Heart left ventricle (tissue), 16 donors: ENCODE measurements around the gene WDR36. TPM values are rescaled to one million over a fixed set of nuclear protein-coding genes. Genes with fewer than 3 reads are reported as not detected.

Experiments
- ATAC-seq, 4 donors: fragments of 200-7000 bp; cut with Tn5 transposase; one replicate each; pipeline ENCODE4 v1.9.1; 2020 to 2022; ENCODE audit warnings: moderate library complexity in 4 of 4, mild to moderate bottlenecking in 3 of 4, moderate number of reproducible peaks in 1 of 4
- DNase-seq, 5 donors: peaks; one replicate each; pipeline ENCODE4 v3.0.0-alpha.2; 2020
- H3K27ac ChIP-seq, 12 donors: fragments of 200-600 bp; sonication (generic) in 4 of 12; one replicate each; pipeline versions ENCODE4 v1.5.0 to v1.8.0; 2016 to 2022; ENCODE audit warnings: mild to moderate bottlenecking in 2 of 12
- H3K27me3 ChIP-seq, 9 donors: fragments of 200-600 bp; sonication (generic) in 2 of 9; one replicate each; pipeline versions ENCODE4 v1.5.1 to v1.8.0; 2016 to 2022; ENCODE audit warnings: mild to moderate bottlenecking in 3 of 9
- H3K36me3 ChIP-seq, 9 donors: fragments of 200-600 bp; sonication (generic) in 2 of 9; one replicate each; pipeline versions ENCODE4 v1.5.0 to v1.8.0; 2018 to 2022; ENCODE audit warnings: mild to moderate bottlenecking in 2 of 9
- H3K4me1 ChIP-seq, 12 donors: fragments of 200-600 bp; sonication (generic) in 4 of 12; one replicate each; pipeline versions ENCODE4 v1.5.0 to v1.8.0; 2016 to 2022; ENCODE audit warnings: mild to moderate bottlenecking in 3 of 12
- H3K4me3 ChIP-seq, 12 donors: fragments of 200-600 bp; sonication (generic) in 4 of 12; one replicate each; pipeline versions ENCODE4 v1.5.0 to v1.8.0; 2017 to 2022; ENCODE audit warnings: mild to moderate bottlenecking in 9 of 12, moderate library complexity in 4 of 12
- H3K9me3 ChIP-seq, 12 donors: fragments of 200-600 bp; sonication (generic) in 4 of 12; one replicate each; pipeline versions ENCODE4 v1.5.0 to v1.8.0; 2016 to 2022; ENCODE audit warnings: mild to moderate bottlenecking in 1 of 12
- POLR2A ChIP-seq, 2 donors: fragments of 450-650 bp; IDR thresholded peaks; one replicate each; pipeline ENCODE4 v1.6.1; 2017; ENCODE audit warnings: antibody characterized with exemption in 2 of 2, mild to moderate bottlenecking in 2 of 2, moderate library complexity in 2 of 2
- WGBS, 4 donors: extraction: QIAGEN DNeasy Blood & Tissue Kit in 2 of 4; methylation state at CpG; one replicate each; pipeline versions ENCODE4 v1.1.5 to v1.1.7; 2013 to 2018; 5-methylcytosine and 5-hydroxymethylcytosine counted together
- intact Hi-C, 10 donors: fragments of 100-400 bp; cut with DNase I; formaldehyde crosslinking; loops; one replicate each; pipeline versions ENCODE4 v1.11.1 to v1.14.2; 2022
- polyA plus RNA-seq, 2 donors: library from polyadenylated mRNA; stranded (reverse); fragments of 200-250 nt; gene quantifications; one replicate each; pipeline ENCODE4 v1.2.3, GENCODE V29; 2013
- total RNA-seq, 9 donors: library from RNA; depleted of rRNA in 2 of 9; stranded (reverse); fragments of >200 nt in 2 of 9; fragmentation: NEBNext Ultra II Directional in 3 of 9; extraction: Animal tissue kit (Norgen Biotek cat#: 25700) in 3 of 9; gene quantifications; one replicate each; pipeline versions ENCODE4 v1.1.0 to v1.2.4, GENCODE V29; 2016 to 2023
- TF ChIP-seq, protein P1 (sequence below), 12 donors: fragments of 200-600 bp; sonication (generic) in 4 of 12; IDR thresholded peaks; one replicate each; pipeline versions ENCODE4 v1.5.0 to v1.8.0; 2018 to 2022; ENCODE audit warnings: antibody characterized with exemption in 12 of 12, mild to moderate bottlenecking in 5 of 12
- donor health status: ischemic (EF 13 %, LVEDD 7.1; RV severe dilation, severe dysfunction).
- donor health status: healthy with polysubstance abuse.
- donor health status: DM: no; HTN: yes; CAD: no.
- donor health status: DM: no; HTN: no; CAD: no.
- donor health status: ischemic (EF 25% LVEDD 6.9; RV normal size, moderate dysfunction).
- donor health status: ischemic (EF 25% LVEDD 5.7; RV mildly dilated, moderate dysfunction).
- donor health status: healthy.
- donor health status: DM: yes; HTN: yes; CAD: no.
- donor health status: ischemic (EF 35%, LVEDD 5.7; RV mildly dilated, moderate dysfunction).
- donor health status: nonischemic (EF 11% LVEDD 7.7; RV severe dilation, severe dysfunction).
- donor health status: DM: yes; HTN: yes; CAD: no.
- donor health status: PGD.
- donor health status: ischemic (EF 29% LVEDD 5.4; RV normal size, mild dysfunction).
- donor health status: nonischemic (EF 23%, LVEDD 6.1; RV moderate dilation, normal function).

The WDR36 gene
- total and polyA plus RNA-seq, 11 donors, result 4.3 to 18.0 (median 11.7) TPM

DNA sequence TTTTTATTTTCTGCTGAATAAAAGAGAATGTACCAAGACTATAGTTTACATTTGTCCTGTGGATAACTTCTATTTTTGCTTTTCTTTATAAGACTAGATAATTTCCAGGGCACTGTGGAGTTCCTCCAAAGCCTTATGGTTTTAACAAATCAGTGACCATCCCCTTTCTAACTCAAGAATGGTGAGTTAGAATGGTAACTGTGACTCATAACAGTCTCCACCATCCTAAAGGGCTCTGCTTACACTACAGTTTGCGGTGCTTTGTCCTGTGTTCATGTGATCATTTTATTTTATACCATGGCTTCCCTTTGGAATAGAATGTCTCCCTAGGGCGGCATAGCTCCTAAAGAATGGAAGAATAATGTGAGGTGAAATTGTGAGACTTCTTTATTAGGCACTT, 30.2 kb downstream of the WDR36 start:
- TF ChIP-seq, protein P1, sequence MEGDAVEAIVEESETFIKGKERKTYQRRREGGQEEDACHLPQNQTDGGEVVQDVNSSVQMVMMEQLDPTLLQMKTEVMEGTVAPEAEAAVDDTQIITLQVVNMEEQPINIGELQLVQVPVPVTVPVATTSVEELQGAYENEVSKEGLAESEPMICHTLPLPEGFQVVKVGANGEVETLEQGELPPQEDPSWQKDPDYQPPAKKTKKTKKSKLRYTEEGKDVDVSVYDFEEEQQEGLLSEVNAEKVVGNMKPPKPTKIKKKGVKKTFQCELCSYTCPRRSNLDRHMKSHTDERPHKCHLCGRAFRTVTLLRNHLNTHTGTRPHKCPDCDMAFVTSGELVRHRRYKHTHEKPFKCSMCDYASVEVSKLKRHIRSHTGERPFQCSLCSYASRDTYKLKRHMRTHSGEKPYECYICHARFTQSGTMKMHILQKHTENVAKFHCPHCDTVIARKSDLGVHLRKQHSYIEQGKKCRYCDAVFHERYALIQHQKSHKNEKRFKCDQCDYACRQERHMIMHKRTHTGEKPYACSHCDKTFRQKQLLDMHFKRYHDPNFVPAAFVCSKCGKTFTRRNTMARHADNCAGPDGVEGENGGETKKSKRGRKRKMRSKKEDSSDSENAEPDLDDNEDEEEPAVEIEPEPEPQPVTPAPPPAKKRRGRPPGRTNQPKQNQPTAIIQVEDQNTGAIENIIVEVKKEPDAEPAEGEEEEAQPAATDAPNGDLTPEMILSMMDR (IDR thresholded peaks at IDR 0.05), result no peak
- no peak for TF ChIP-seq POLR2A (IDR thresholded peaks at IDR 0.05)
- Histone ChIP-seq H3K4me1 (no peaks in the 10 kb centered on the region), H3K9me3 (no peaks in the 10 kb centered on the region), H3K27ac (no peak overlapping the region), H3K27me3 (no peaks in the 10 kb centered on the region), H3K4me3 (no peak overlapping the region), H3K36me3 (peaks cover 0 to 100% (median 95%) of the 10 kb centered on the region in 9 donors)
- DNase-seq, result no peak
- intact Hi-C loops, result no loop called here
- whole genome bisulfite sequencing, 4 donors, result 47 to 77% (median 60%) methylated on average over 2 of the region's 2 CpGs
- ATAC-seq, result no peak

- peaks cover 0 to 94% (median 79%) of the 10 kb centered on the region in 9 donors for H3K36me3 ChIP-seq
- TF ChIP-seq, protein P1 (IDR thresholded peaks at IDR 0.05), result no peak
- TF ChIP-seq POLR2A (IDR thresholded peaks at IDR 0.05), result no peak
- no peaks in the 10 kb centered on the region for H3K9me3 ChIP-seq
- 87 to 97% (median 92%) methylated on average over 1 of the region's 1 CpG for whole genome bisulfite sequencing, 4 donors
- no peak overlapping the region for H3K27ac ChIP-seq
- H3K27me3 ChIP-seq, result no peaks in the 10 kb centered on the region
- no peaks in the 10 kb centered on the region for H3K4me1 ChIP-seq
- no peak overlapping the region for H3K4me3 ChIP-seq
- intact Hi-C loops, result no loop called here
- DNase-seq (no peak), ATAC-seq (no peak)
Observed at GRCh38 chr5:111124793-111125192, 32.6 kb downstream of the WDR36 start.

DNA sequence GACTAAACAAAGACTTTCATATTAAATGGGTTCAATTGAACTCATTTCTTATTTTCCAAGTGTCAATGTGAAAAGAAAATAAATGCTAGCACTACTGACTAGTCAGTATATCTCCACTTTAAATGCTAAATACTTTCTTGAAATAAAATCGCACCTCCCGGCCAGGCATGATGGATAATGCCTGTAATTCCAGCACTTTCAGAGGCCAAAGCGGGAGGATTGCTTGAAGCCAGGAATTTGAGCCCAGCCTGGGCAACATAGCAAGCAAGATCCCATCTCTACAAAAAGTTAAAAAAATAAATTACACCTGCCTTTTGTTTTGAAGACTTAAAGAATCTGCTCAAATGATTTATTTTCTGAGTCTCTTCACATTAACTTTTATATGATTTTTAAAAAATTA, 34.7 kb downstream of the WDR36 start:
- H3K36me3 ChIP-seq, result peaks cover 0 to 73% (median 58%) of the 10 kb centered on the region in 9 donors

GRCh38 chr5:111127453-111128195, 35.5 kb downstream of the WDR36 start:
- intact Hi-C loops, result no loop called here
- Histone ChIP-seq H3K9me3 (no peaks in the 10 kb centered on the region), H3K27me3 (no peaks in the 10 kb centered on the region), H3K4me3 (no peak overlapping the region), H3K27ac (no peak overlapping the region), H3K36me3 (peaks cover 0 to 66% (median 51%) of the 10 kb centered on the region in 9 donors), H3K4me1 (peaks cover 0 to 16% (median 0%) of the 10 kb centered on the region in 12 donors)
- no peak for DNase-seq
- WGBS, 4 donors, result 78 to 84% (median 80%) methylated on average over 3 of the region's 3 CpGs
- ATAC-seq, result no peak
- TF ChIP-seq, protein P1 (IDR thresholded peaks at IDR 0.05), result no peak
- no peak for TF ChIP-seq POLR2A (IDR thresholded peaks at IDR 0.05)

More for the DNA sequence above, 34.7 kb downstream of the WDR36 start:
- no peak overlapping the region for H3K27ac ChIP-seq
- intact Hi-C loops, result no loop called here
- TF ChIP-seq, protein P1 (IDR thresholded peaks at IDR 0.05), result no peak
- TF ChIP-seq POLR2A (IDR thresholded peaks at IDR 0.05), result no peak
- WGBS, 4 donors, result 92 to 95% (median 93%) methylated on average over 3 of the region's 3 CpGs
- no peaks in the 10 kb centered on the region for H3K9me3 ChIP-seq
- peaks cover 0 to 10% (median 0%) of the 10 kb centered on the region in 12 donors for H3K4me1 ChIP-seq
- DNase-seq (no peak), ATAC-seq (no peak)
- H3K27me3 ChIP-seq, result no peaks in the 10 kb centered on the region
- H3K4me3 ChIP-seq, result no peak overlapping the region
